ENCODE data around the gene CMBL. TPM values are rescaled to one million over a fixed set of nuclear protein-coding genes. Genes with fewer than 3 reads are reported as not detected.
"Not testable (repeated sequence)": the region's sequence is repeated elsewhere in the genome, so short reads cannot be mapped to it uniquely, and the experiment has no call there.

Gene CMBL
- total RNA-seq, 1 donor from 2014 or later = 4.5 TPM

- no peak for DNase-seq (ENCODE audit: low spot score in 2 of 2)
- no peak for FAIRE-seq
Observed at GRCh38 chr5:10289353-10289752, 18.3 kb downstream of the CMBL start.

- no peak for DNase-seq (ENCODE audit: low spot score in 2 of 2)
- FAIRE-seq = no peak
Observed at GRCh38 chr5:10288592-10289219, 19.0 kb downstream of the CMBL start.

- FAIRE-seq (no peak), DNase-seq (ENCODE audit: low spot score in 2 of 2) (no peak)
Observed at GRCh38 chr5:10286862-10287227, 20.9 kb downstream of the CMBL start.

GRCh38 chr5:10286162-10286861 lies 21.4 kb downstream of the CMBL start:
- DNase-seq (ENCODE audit: low spot score in 2 of 2) (no peak), FAIRE-seq (no peak)

GRCh38 chr5:10285362-10285761 lies 22.3 kb downstream of the CMBL start:
- not testable (repeated sequence) for FAIRE-seq; DNase-seq (ENCODE audit: low spot score in 2 of 2)

GRCh38 chr5:10283927-10284635 lies 23.6 kb downstream of the CMBL start:
- peak; percentile 59 to 79 for DNase-seq (ENCODE audit: low spot score in 2 of 2)
- no peak for FAIRE-seq

- DNase-seq (ENCODE audit: low spot score in 2 of 2) = no peak
- no peak for FAIRE-seq
Observed at GRCh38 chr5:10279925-10280720, 27.6 kb downstream of the CMBL start.

- DNase-seq (ENCODE audit: low spot score in 2 of 2) (no peak), FAIRE-seq (no peak)
Observed at GRCh38 chr5:10279328-10279727, 28.4 kb downstream of the CMBL start.

GRCh38 chr5:10278658-10279279 lies 28.9 kb downstream of the CMBL start:
- DNase-seq (ENCODE audit: low spot score in 2 of 2) = no peak
- no peak for FAIRE-seq

- DNase-seq (ENCODE audit: low spot score in 2 of 2) = no peak
Observed at GRCh38 chr5:10277773-10278630, 29.7 kb downstream of the CMBL start.

GRCh38 chr5:10276691-10277090 lies 31.0 kb downstream of the CMBL start:
- DNase-seq (ENCODE audit: low spot score in 2 of 2) (no peak), FAIRE-seq (no peak)

More at GRCh38 chr5:10277773-10278630, 29.7 kb downstream of the CMBL start:
- FAIRE-seq = no peak

GRCh38 chr5:10275991-10276390 lies 31.7 kb downstream of the CMBL start:
- FAIRE-seq (no peak), DNase-seq (ENCODE audit: low spot score in 2 of 2) (no peak)

GRCh38 chr5:10275460-10275859 lies 32.2 kb downstream of the CMBL start:
- DNase-seq (ENCODE audit: low spot score in 2 of 2) (no peak), FAIRE-seq (no peak)

GRCh38 chr5:10272875-10273209 lies 34.9 kb downstream of the CMBL start:
- not testable (repeated sequence) for DNase-seq (ENCODE audit: low spot score in 2 of 2); FAIRE-seq

- DNase-seq (ENCODE audit: low spot score in 2 of 2) (no peak), FAIRE-seq (no peak)
Observed at GRCh38 chr5:10272053-10272874, 35.4 kb downstream of the CMBL start.

GRCh38 chr5:10268100-10268499 lies 39.6 kb downstream of the CMBL start:
- DNase-seq (ENCODE audit: low spot score in 2 of 2) (no peak), FAIRE-seq (no peak)

- DNase-seq (ENCODE audit: low spot score in 2 of 2) (no peak), FAIRE-seq (no peak)
Observed at GRCh38 chr5:10266839-10267238, 40.9 kb downstream of the CMBL start.

GRCh38 chr5:10266137-10266536 lies 41.6 kb downstream of the CMBL start:
- no peak for FAIRE-seq
- no peak for DNase-seq (ENCODE audit: low spot score in 2 of 2)

All from frontal cortex (tissue), 4 donors.